Loucy (cell line): ENCODE data around the gene BIN2.

Experiments used
- H2AFZ ChIP-seq: fragments of 200-600 bp; sonication (generic); 2 replicates; pipeline ENCODE4 v1.6.0; 2016; ENCODE audit warnings: antibody characterized with exemption, mild to moderate bottlenecking, low read length, moderate library complexity
- H3F3A ChIP-seq: fragments of 200-600 bp; 2 replicates; pipeline ENCODE4 v1.6.0; 2016; ENCODE audit warnings: antibody characterized with exemption, low read depth, mild to moderate bottlenecking
- H3K27me3 ChIP-seq: fragments of 200-600 bp; sonication (generic); 2 replicates; pipeline ENCODE4 v1.6.1; 2014; ENCODE audit warnings: low read length, mild to moderate bottlenecking; ENCODE audit not compliant: insufficient read depth, poor library complexity, severe bottlenecking
- H3K36me3 ChIP-seq: fragments of 200-600 bp; sonication (generic); 2 replicates; pipeline ENCODE4 v1.6.1; 2016; ENCODE audit warnings: low read length; ENCODE audit not compliant: insufficient read depth
- H3K4me1 ChIP-seq: fragments of 200-600 bp; sonication (generic); 2 replicates; pipeline ENCODE4 v1.5.1; 2014; ENCODE audit warnings: low read length, mild to moderate bottlenecking; ENCODE audit not compliant: insufficient read depth, poor library complexity, severe bottlenecking
- H3K4me2 ChIP-seq: fragments of 200-600 bp; sonication (generic); 2 replicates; pipeline ENCODE4 v1.6.0; 2014; ENCODE audit warnings: antibody characterized with exemption, low read length, low read depth, mild to moderate bottlenecking; ENCODE audit not compliant: poor library complexity, severe bottlenecking
- H3K4me3 ChIP-seq: fragments of 200-600 bp; sonication (generic); 2 replicates; pipeline ENCODE4 v1.5.1; 2014; ENCODE audit warnings: low read length, mild to moderate bottlenecking, mixed read lengths; ENCODE audit not compliant: poor library complexity, severe bottlenecking
- H3K79me2 ChIP-seq: fragments of 200-600 bp; sonication (generic); 2 replicates; pipeline ENCODE4 v1.6.1; 2014; ENCODE audit warnings: low read length; ENCODE audit not compliant: insufficient read depth
- H3K9ac ChIP-seq: fragments of 200-600 bp; sonication (generic); 2 replicates; pipeline ENCODE4 v1.6.0; 2014; ENCODE audit warnings: mild to moderate bottlenecking, low read depth, low read length, moderate library complexity; ENCODE audit not compliant: poor library complexity, severe bottlenecking
- H3K9me2 ChIP-seq: fragments of 200-600 bp; sonication (generic); replicated peaks from 2 replicates; pipeline ENCODE4 v1.6.1; 2016; ENCODE audit warnings: low read depth, low read length, mixed read lengths
- H3K9me3 ChIP-seq: fragments of 200-600 bp; sonication (generic); 2 replicates; pipeline ENCODE4 v1.6.1; 2014; ENCODE audit warnings: mild to moderate bottlenecking, antibody characterized with exemption, low read length, low read depth; ENCODE audit not compliant: insufficient read depth
- H4K20me1 ChIP-seq: fragments of 200-600 bp; sonication (generic); 2 replicates; pipeline ENCODE4 v1.6.0; 2014; ENCODE audit warnings: antibody characterized with exemption, low read length, mild to moderate bottlenecking; ENCODE audit not compliant: insufficient read depth, poor library complexity, severe bottlenecking
- CTCF ChIP-seq: fragments of 200-600 bp; sonication (generic); conservative IDR thresholded peaks from 2 replicates; pipeline ENCODE4 v1.5.1; 2014; ENCODE audit warnings: mild to moderate bottlenecking, antibody characterized with exemption, low read length
- EZH2phosphoT487 ChIP-seq: fragments of 200-600 bp; IDR thresholded peaks from 2 replicates; pipeline ENCODE4 v1.6.1; 2018; ENCODE audit warnings: antibody characterized with exemption, mild to moderate bottlenecking, moderate library complexity, borderline replicate concordance

BIN2 gene

GRCh38 chr12:51357374-51358047 lies 33.5 kb upstream of the BIN2 start:
- Histone ChIP-seq H3K36me3 (peaks cover 36% of the 10 kb centered on the region; the same call in 1 of the 2 replicates), H3K79me2 (no peaks in the 10 kb centered on the region), H3K4me2 (no peak overlapping the region), H3K9ac (no peak overlapping the region), H3K27me3 (no peaks in the 10 kb centered on the region), H4K20me1 (no peaks in the 10 kb centered on the region), H3K4me1 (peaks cover 7% of the 10 kb centered on the region), H3K9me2 (no peaks in the 10 kb centered on the region), H3F3A (no peaks in the 10 kb centered on the region), H3K4me3 (no peak overlapping the region), H2AFZ (no peak overlapping the region), H3K9me3 (no peaks in the 10 kb centered on the region)
- TF ChIP-seq CTCF, result no peak
- no peak for TF ChIP-seq EZH2phosphoT487

GRCh38 chr12:51351913-51352532 lies 28.0 kb upstream of the BIN2 start:
- Histone ChIP-seq H3K9me3 (no peaks in the 10 kb centered on the region), H2AFZ (no peak overlapping the region), H3K27me3 (no peaks in the 10 kb centered on the region), H3K9ac (no peak overlapping the region), H3K9me2 (no peaks in the 10 kb centered on the region), H3K79me2 (no peaks in the 10 kb centered on the region), H3K36me3 (peaks cover 6% of the 10 kb centered on the region; the same call in 1 of the 2 replicates), H3F3A (no peaks in the 10 kb centered on the region), H3K4me1 (no peaks in the 10 kb centered on the region), H3K4me3 (no peak overlapping the region), H3K4me2 (no peak overlapping the region), H4K20me1 (no peaks in the 10 kb centered on the region)
- TF ChIP-seq CTCF (peak; percentile 89), EZH2phosphoT487 (no peak)

GRCh38 chr12:51349026-51349425 lies 25.1 kb upstream of the BIN2 start:
- H3K4me3 ChIP-seq, result no peak overlapping the region

More at GRCh38 chr12:51349026-51349425, 25.1 kb upstream of the BIN2 start:
- Histone ChIP-seq H4K20me1 (no peaks in the 10 kb centered on the region), H3K79me2 (no peaks in the 10 kb centered on the region), H3K9me2 (no peaks in the 10 kb centered on the region), H2AFZ (no peak overlapping the region), H3K27me3 (no peaks in the 10 kb centered on the region), H3F3A (no peaks in the 10 kb centered on the region), H3K9ac (no peak overlapping the region), H3K4me1 (no peaks in the 10 kb centered on the region), H3K36me3 (no peaks in the 10 kb centered on the region), H3K4me2 (no peak overlapping the region), H3K9me3 (no peaks in the 10 kb centered on the region)
- TF ChIP-seq EZH2phosphoT487, result no peak
- no peak for TF ChIP-seq CTCF
